ENCODE results near the gene XPR1. TPM values are rescaled to one million over a fixed set of nuclear protein-coding genes. Genes with fewer than 3 reads are reported as not detected.

Gene XPR1
- total RNA-seq, 4 donors from 2014 or later = 10.0 to 29.7 (median 26.2) TPM

DNA sequence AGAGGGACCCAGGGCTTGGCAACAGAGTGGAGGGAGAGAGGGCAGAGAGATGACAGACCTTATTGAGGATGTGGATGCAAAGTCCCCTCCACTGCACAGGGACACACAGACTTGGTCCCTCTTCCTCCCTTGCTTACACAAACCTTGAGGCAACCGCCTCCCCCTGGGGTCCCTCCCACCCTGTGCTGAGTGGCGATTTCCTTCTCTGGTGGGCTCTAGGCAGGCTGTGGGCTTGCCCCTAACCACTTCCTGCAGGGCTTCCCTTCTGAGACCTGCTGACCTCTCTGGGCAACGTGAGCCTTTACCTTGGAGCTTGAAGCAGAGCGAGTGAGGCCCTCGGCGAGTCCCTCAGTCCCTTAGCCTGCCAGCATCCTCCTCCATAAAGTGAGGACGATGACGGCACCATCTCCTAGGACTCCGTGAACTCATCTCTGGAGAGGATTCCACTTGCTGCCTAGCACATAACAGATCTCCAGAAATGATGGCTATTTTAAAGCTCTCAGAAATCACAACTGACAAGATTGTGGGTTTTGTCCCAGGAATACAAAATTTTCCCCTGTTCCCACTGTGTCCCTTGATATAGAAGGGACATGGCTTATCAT, 305.9 kb downstream of the XPR1 start:
- Histone ChIP-seq H3K4me1 (no peaks in the 10 kb centered on the region), H3K36me3 (no peaks in the 10 kb centered on the region), H3K27ac (no peak overlapping the region), H3K9me3 (no peaks in the 10 kb centered on the region), H3K27me3 (no peaks in the 10 kb centered on the region), H3K4me3 (no peak overlapping the region)
- intact Hi-C loops (cut with DNase I; ENCODE audit: low total_unique reads) = no loop called here
- DNase-seq = no peak
- TF ChIP-seq POLR2A (IDR thresholded peaks at IDR 0.05) = no peak
- TF ChIP-seq, protein P1, sequence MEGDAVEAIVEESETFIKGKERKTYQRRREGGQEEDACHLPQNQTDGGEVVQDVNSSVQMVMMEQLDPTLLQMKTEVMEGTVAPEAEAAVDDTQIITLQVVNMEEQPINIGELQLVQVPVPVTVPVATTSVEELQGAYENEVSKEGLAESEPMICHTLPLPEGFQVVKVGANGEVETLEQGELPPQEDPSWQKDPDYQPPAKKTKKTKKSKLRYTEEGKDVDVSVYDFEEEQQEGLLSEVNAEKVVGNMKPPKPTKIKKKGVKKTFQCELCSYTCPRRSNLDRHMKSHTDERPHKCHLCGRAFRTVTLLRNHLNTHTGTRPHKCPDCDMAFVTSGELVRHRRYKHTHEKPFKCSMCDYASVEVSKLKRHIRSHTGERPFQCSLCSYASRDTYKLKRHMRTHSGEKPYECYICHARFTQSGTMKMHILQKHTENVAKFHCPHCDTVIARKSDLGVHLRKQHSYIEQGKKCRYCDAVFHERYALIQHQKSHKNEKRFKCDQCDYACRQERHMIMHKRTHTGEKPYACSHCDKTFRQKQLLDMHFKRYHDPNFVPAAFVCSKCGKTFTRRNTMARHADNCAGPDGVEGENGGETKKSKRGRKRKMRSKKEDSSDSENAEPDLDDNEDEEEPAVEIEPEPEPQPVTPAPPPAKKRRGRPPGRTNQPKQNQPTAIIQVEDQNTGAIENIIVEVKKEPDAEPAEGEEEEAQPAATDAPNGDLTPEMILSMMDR (IDR thresholded peaks at IDR 0.05) = no peak

DNA sequence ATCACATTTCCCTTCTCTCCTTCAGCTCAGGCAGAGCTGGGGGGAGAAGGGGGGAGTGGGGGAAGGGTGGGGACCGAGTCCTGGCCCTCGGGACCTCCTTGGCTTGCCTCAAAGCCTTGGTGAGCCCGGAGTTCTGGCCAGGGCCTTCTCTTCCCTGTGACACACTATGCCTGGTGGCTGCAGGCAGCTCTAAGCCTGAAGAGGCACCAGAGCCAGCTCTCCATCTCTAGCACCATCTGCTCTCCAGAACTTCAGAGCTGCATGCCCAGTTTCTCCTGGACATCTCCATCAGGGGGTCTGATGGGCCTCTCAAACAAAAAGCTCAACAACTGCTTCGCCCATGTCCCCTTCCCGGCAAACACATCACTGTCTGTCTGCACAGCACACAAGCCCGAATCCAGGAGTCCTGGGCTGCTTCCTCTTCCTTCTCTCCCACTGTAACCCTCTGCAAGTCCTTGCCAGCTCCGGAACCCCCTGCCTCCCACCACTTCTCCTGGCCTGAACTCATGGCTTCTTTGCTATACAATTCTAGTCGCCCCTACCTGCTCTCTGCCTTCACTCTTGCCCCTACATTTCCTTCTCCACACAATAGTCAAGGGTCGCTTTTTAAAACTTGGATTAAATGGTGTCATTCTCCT, 307.4 kb downstream of the XPR1 start:
- H3K4me3 ChIP-seq = no peak overlapping the region
- H3K9me3 ChIP-seq = no peaks in the 10 kb centered on the region
- TF ChIP-seq, protein P1 (IDR thresholded peaks at IDR 0.05) = no peak
- no peak for TF ChIP-seq POLR2A (IDR thresholded peaks at IDR 0.05)
- no peaks in the 10 kb centered on the region for H3K36me3 ChIP-seq
- H3K27ac ChIP-seq = no peak overlapping the region
- no peak for DNase-seq
- H3K27me3 ChIP-seq = no peaks in the 10 kb centered on the region
- intact Hi-C loops (cut with DNase I; ENCODE audit: low total_unique reads) = no loop called here
- H3K4me1 ChIP-seq = no peaks in the 10 kb centered on the region

DNA sequence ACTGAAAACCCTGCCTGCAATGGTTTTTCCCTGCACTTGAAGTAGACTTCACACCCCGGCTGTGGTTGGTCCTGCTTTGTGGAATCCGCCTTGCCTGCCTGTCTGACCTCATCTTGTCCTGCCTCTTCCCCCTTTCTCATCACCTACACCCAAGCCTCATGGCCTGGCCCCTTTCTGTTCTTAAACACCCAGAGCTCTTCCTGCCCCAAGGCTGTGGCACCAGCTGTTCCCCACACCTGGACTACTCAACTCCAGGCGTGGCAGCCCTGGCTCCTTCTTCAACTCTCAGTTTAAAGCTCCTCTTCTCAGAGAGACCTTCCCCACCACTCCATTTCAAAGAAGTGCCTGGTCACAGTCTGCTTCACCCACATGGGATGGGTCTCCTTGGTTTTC, 307.9 kb downstream of the XPR1 start:
- Histone ChIP-seq H3K9me3 (no peaks in the 10 kb centered on the region), H3K36me3 (no peaks in the 10 kb centered on the region), H3K27ac (no peak overlapping the region), H3K4me3 (no peak overlapping the region), H3K4me1 (no peaks in the 10 kb centered on the region), H3K27me3 (no peaks in the 10 kb centered on the region)
- TF ChIP-seq POLR2A (IDR thresholded peaks at IDR 0.05) = no peak
- TF ChIP-seq, protein P1 (IDR thresholded peaks at IDR 0.05) = no peak
- intact Hi-C loops (cut with DNase I; ENCODE audit: low total_unique reads) = no loop called here
- DNase-seq = no peak

Small RNA genes within 50 kb of the gene (small RNA-seq; reads per million reads assigned to genes)
- gene RF00026 = not detected

Other genes starting within 250 kb of the XPR1 start
- 10 to 100 TPM; 22.1 to 54.7 (median 39.6) TPM for gene ACBD6, start 129.4 kb upstream of the XPR1 start, total RNA-seq
- gene OVAAL, start 73.1 kb upstream of the XPR1 start, total RNA-seq = not detected

Data from uterus (tissue), 4 donors.